Tongue (tissue), 2 donors: Measurements from ENCODE around the gene RPS4Y1. TPM values are rescaled to one million over a fixed set of nuclear protein-coding genes. Genes with fewer than 3 reads are reported as not detected.
A peak's percentile ranks its signal among the peaks of the same experiment; 100 is the strongest.
"Not testable (repeated sequence)": the region's sequence is repeated elsewhere in the genome, so short reads cannot be mapped to it uniquely, and the experiment has no call there.

ENCODE experiments used
- DNase-seq: peaks from one replicate; pipeline ENCODE4 v3.0.0-alpha.2; 2015
- total RNA-seq: library from RNA; depleted of rRNA; stranded (reverse); fragments of >200 nt; gene quantifications from one replicate; pipeline ENCODE4 v1.2.3, GENCODE V29; 2014

Gene RPS4Y1
- total RNA-seq, result not detected

GRCh38 chrY:2841471-2841893, at the start of gene RPS4Y1:
Gene RPS4Y1, plus strand, starts transcription at chrY:2841602. Its CDS starts 23 bp downstream, at chrY:2841625.
- peak; percentile 83 for DNase-seq

GRCh38 chrY:2796977-2797523, 44.4 kb upstream of the RPS4Y1 start:
- DNase-seq, result no peak

DNA sequence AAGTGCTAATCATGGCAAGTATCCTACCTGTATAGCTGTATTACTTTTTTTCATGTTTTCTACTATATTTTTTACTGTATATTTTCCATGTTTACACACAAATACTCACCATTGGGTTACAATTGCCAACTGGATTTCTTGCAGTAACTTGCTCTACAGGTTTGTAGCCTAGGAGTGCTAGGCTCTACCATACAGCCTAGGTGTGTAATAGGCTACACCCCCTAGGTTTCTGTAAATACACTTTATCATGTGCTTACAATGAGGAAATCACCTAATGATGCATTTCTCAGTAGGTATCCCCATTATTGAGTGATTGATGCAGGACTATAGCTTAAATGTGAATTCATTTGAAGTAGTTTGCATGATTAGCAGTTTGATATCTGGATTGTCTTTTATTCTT, 43.4 kb upstream of the RPS4Y1 start:
- DNase-seq, result no peak

GRCh38 chrY:2800246-2800645, 41.2 kb upstream of the RPS4Y1 start:
- DNase-seq, result no peak

GRCh38 chrY:2817146-2817896, 24.1 kb upstream of the RPS4Y1 start:
- not testable (repeated sequence) for DNase-seq

GRCh38 chrY:2824471-2824870, 16.9 kb upstream of the RPS4Y1 start:
- no peak for DNase-seq

DNA sequence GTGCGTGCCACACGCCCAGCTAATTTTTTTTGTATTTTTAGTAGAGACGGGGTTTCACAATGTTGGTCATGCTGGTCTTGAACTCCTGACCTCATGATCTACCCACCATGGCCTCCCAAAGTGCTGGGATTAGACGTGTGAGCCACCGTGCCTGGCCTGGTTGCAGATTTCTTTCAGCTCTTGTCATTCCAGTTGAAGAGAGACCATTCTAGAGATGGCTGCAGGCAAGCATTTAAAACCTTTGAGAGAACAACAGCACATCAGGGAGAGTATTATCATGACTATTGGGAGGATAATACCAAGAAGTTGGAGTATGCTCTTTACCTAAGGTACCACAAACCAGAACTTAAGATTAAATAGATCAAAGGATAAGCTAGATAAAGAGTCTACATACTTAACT, 12.9 kb upstream of the RPS4Y1 start:
- no peak for DNase-seq

DNA sequence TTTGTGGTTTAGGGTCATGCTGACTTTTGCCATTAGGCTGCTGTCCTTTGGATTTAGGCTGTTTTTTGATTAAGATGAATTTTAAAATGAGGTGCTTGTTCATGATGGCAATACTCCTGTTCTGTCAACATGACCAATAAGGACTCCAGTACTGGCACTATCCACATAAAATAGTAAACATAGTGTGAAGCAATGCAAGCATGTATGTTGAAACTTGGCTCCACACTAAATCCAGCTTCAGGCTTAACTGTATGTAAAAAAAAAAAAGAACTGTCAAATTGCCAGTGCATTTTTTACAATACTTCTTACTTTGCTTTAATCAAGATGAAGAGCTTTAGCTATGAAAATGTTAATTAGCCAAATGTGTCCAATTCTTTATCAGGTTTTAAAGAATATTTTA, 6.2 kb upstream of the RPS4Y1 start:
- DNase-seq, result no peak

GRCh38 chrY:2837078-2837477, 4.3 kb upstream of the RPS4Y1 start:
- DNase-seq, result no peak

DNA sequence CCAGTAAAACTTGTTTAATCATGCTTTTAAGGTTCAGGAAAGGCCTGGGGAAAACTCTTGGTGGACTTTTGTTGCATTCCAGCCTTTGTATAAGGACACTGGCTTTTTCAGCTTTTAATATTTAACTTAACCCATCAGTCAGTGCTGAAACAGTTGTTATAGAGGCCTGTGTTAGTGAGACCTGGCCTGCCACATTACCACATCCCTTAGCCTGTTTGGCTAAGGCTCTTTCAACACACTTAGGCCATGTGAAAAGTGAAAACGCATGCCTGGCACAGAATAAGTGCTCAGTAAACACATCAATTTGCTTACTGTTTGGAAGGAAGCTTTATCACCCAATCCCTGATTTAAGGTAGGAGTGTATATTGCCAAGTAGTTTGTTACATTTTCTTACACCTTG, 3.5 kb upstream of the RPS4Y1 start:
- no peak for DNase-seq

DNA sequence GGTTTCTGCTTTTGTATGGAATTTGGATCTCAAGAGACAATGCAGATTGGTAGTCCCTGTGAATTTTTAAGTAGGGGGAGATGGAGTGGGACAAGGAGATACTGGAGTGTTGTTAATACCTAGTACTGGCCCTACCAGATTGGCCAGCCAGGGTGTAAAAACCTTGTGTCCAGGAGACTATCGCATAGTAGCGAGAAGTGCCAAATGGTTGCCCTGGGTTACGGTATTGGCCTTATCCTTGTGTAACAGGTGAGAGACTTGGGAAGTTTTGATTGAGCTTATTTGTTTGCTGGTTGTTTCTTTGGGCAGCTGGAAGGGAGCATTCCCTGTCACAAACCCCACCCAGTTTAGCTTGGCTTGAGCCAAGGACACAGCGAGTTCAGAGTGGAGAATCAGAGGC, 5.4 kb downstream of the RPS4Y1 start:
- no peak for DNase-seq

DNA sequence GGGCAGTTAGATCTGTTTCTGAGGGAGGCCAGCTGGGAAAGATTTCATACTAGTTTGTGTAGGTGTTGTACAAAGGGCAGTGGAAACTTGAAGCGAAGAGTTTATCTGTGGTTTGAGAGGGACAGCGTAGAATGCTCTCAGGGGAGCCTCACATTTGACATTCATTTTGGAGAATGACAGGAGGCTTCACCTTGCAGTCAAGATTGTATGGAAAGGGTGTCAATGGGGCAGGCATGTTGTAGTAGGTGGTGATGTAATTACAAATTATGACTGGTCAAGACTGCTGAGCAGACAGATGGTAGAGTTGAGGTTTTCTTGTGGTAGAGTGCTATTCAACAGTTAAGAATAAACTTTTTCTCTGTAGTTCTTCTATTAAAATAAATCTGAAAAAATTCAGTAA, 7.0 kb downstream of the RPS4Y1 start:
- no peak for DNase-seq

DNA sequence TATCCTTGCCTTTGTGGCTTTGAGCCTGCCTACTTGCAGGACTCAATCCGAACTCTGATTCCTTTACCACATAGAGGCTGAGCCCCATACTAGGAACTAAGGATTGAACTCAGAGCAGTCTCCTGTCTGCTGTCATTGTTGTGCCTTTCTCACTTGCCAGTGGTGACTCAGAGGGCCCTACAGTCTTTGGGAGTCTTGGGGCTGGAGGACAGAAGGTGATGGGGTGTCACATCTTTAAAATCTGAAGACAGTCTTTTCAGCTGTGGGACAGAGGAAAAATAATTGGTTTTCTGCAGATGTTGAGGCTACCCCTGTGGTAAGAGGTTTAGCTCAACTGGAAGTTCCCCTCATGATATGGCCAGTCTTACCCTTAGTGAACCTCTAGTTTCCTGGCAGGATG, 8.0 kb downstream of the RPS4Y1 start:
- DNase-seq, result no peak

- no peak for DNase-seq
These were observed 12.9 kb downstream of the RPS4Y1 start for GRCh38 chrY:2854145-2854774.

- no peak for DNase-seq
These were observed 15.7 kb downstream of the RPS4Y1 start for GRCh38 chrY:2857068-2857467.

GRCh38 chrY:2857686-2858085, 16.3 kb downstream of the RPS4Y1 start:
- DNase-seq, result no peak

DNA sequence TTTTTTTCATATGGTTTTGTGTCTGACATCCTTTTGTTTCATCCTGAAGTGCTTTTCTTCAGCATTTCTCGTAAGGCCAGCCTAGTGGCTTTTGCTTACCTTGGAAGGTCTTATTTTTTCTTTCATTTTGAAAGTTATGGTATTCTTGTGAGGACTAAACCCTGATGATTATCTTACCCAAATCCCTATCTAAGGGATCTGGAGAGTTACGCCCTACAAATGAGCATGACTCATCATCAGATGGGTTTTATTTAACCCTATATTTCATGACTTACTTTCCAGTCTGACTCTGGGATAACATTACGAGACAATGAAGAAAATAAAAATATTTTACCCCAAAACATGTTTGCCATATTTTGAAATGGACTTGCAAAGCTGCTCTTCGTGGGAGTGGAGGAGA, 18.4 kb downstream of the RPS4Y1 start:
- DNase-seq, result no peak

GRCh38 chrY:2860511-2860910, 19.1 kb downstream of the RPS4Y1 start:
- DNase-seq, result no peak

- no peak for DNase-seq
These were observed 25.2 kb downstream of the RPS4Y1 start for GRCh38 chrY:2866581-2866980.

- no peak for DNase-seq
These were observed 26.1 kb downstream of the RPS4Y1 start for GRCh38 chrY:2867469-2867868.

DNA sequence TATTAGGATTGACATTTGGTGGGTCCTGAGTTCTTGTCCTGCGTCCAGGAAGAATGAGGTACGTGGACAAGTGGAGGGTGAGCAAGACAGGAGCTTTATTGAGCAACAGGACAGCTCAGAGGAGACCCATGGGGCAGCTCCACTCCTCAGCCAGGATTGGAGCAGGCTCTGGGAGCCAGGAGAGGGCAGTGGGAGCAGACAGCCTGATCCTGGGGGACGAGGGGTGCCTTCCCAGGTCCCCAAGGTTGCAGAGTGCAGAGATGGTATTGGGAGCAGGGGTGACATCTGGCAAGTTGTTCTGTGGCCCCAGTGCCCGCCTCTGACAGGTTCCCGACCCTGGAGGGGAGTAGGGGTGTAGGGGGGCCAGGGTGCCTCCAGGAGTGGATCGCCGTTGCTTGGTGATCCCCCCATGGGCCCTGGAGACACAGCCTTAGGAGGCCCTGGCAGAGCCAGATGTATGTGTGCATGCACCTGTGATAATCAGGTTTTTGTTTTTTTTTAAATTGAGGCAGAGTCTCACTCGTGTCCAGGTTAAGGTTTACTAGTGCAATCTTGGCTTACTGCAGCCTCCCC, 26.7 kb downstream of the RPS4Y1 start:
- no peak for DNase-seq

DNA sequence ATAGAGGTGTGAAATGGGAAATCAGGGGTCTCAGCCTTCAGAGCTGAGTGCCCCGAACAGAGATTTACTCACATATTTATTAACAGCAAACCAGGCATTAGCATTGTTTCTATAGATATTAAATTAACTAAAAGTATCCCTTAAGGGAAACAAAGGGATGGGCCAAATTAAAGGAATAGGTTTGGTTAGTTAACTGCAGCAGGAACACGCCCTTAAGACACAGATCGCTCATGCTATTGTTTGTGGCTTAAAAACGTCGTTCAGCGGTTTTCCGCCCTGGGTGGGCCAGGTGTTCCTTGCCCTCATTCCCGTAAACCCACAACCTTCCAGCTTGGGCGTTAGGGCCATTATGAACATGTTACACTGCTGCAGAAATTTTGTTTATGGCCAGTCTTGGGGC, 30.8 kb downstream of the RPS4Y1 start:
- DNase-seq, result not testable (repeated sequence)

DNA sequence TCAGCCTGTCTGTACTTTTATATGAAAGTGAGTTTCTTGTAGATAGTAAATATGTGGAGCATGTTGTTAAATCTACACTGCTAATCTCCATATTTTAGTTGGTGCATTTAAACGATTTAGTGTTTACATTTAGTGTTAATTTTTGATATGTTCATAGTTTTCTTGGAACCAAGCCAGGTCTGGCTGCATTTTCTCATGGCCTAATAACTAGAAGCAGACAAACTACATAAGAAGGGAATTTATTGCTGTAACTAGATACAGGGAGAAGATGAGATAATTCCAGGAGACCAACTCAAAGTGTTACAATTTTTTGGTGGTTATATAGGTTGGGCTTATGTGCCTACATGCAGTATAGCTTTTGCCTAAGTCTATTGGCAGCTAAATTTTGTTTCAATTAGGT, 32.8 kb downstream of the RPS4Y1 start:
- DNase-seq, result no peak

- no peak for DNase-seq
These were observed 42.2 kb downstream of the RPS4Y1 start for GRCh38 chrY:2883561-2883960.
